GM18511 (cell line): ENCODE measurements around the gene RETREG3.
A peak's percentile ranks its signal among the peaks of the same experiment; 100 is the strongest.
"Not testable (repeated sequence)": the region's sequence is repeated elsewhere in the genome, so short reads cannot be mapped to it uniquely, and the experiment has no call there.

ENCODE experiments used
- ATAC-seq: cut with Tn5 transposase; IDR thresholded peaks from one replicate; pipeline ENCODE4 v1.9.1; 2021; ENCODE audit warnings: mild to moderate bottlenecking, moderate library complexity; ENCODE audit not compliant: unreplicated experiment

Gene RETREG3

GRCh38 chr17:42573095-42573494 lies 36.1 kb downstream of the RETREG3 start:
- ATAC-seq = no peak

- no peak for ATAC-seq
Measured at GRCh38 chr17:42571435-42572225, 37.5 kb downstream of the RETREG3 start.

GRCh38 chr17:42568341-42569111 lies 40.6 kb downstream of the RETREG3 start:
- ATAC-seq = no peak

- no peak for ATAC-seq
Measured at GRCh38 chr17:42566883-42567573, 42.1 kb downstream of the RETREG3 start, which contains the start of gene MLX. Gene MLX (plus strand): TSS chr17:42567100. CDS start chr17:42567125, 25 bp downstream.

GRCh38 chr17:42566215-42566882 lies 42.8 kb downstream of the RETREG3 start:
- ATAC-seq = no peak

- ATAC-seq = no peak
Measured at GRCh38 chr17:42565523-42566214, 43.5 kb downstream of the RETREG3 start.

GRCh38 chr17:42564815-42565522 lies 44.2 kb downstream of the RETREG3 start:
- ATAC-seq = no peak

- ATAC-seq = no peak
Measured at GRCh38 chr17:42563950-42564349, 45.2 kb downstream of the RETREG3 start.

- no peak for ATAC-seq
Measured at GRCh38 chr17:42563543-42563942, 45.6 kb downstream of the RETREG3 start.

GRCh38 chr17:42563143-42563509 lies 46.0 kb downstream of the RETREG3 start:
- ATAC-seq = no peak

- ATAC-seq = no peak
Measured at GRCh38 chr17:42562388-42563142, 46.6 kb downstream of the RETREG3 start.

GRCh38 chr17:42561897-42562387 lies 47.2 kb downstream of the RETREG3 start, which contains the start of gene COASY:
Gene COASY (plus strand): TSS chr17:42562148. CDS start chr17:42562623, 475 bp downstream.
- ATAC-seq = no peak

GRCh38 chr17:42560246-42560645 lies 48.9 kb downstream of the RETREG3 start:
- ATAC-seq = no peak

- ATAC-seq = no peak
Measured at GRCh38 chr17:42559075-42559474, 50.1 kb downstream of the RETREG3 start.

GRCh38 chr17:42555961-42556617 lies 53.1 kb downstream of the RETREG3 start:
- not testable (repeated sequence) for ATAC-seq

- ATAC-seq = no peak
Measured at GRCh38 chr17:42555122-42555622, 54.0 kb downstream of the RETREG3 start.

- peak; percentile 89 for ATAC-seq
Measured at GRCh38 chr17:42554250-42555121, 54.7 kb downstream of the RETREG3 start.
